ENCODE data around the gene SNX1. TPM values are rescaled to one million over a fixed set of nuclear protein-coding genes. Genes with fewer than 3 reads are reported as not detected.

Gene SNX1
- total and polyA plus RNA-seq, 2 of the 8 experiments (the other 6 are each of a cell fraction or from before 2014, with no cell fraction given) = 27.9 to 59.8 TPM

DNA sequence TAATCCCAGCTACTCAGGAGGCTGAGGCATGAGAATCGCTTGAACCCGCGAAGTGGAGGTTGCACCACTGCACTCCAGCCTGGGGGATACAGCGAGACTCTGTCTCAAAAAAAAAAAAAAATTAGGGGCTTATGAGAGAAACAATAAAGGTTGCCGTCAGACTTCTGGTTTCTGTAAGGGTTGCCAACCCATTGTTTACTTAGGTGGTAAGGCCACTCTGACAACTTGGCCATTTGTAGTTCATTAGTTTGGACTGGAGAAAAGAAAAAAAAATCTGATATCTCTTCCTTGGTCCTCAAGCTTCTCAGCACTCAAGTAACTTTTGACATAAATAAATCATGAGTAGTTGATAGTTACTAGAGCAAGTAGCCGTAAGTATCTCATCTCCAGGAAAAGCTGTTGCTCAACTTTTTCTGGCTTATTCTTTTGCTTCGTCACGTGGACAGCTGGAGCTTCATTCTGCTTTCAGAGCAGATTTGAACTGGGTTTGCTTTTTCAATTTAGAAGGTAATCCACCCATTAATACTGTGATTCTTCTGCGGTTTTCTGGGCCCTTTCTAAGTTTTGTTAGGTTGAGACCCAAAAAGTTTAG is 9.4 kb downstream of the SNX1 start:
- H3K23me2 ChIP-seq (ENCODE audit: low read depth, low read length) = no peaks in the 10 kb centered on the region
- H3K9me3 ChIP-seq (ENCODE audit: insufficient read depth in 2 of 2, low read depth in 1 of 2, low read length in 1 of 2) = no peaks in the 10 kb centered on the region
- no peak overlapping the region for H4K8ac ChIP-seq (ENCODE audit: extremely low read depth, insufficient read depth, low read length)
- peaks cover 0 to 49% of the 10 kb centered on the region in 2 experiments; a peak in 2 of 4 replicates for H3K79me2 ChIP-seq (ENCODE audit: control insufficient read depth in 1 of 2, insufficient read depth in 2 of 2, low read length in 2 of 2)
- H3K4me3 ChIP-seq (ENCODE audit: extremely low read depth in 1 of 4, insufficient read depth in 2 of 4, low read depth in 3 of 4, low read length in 4 of 4) = no peak overlapping the region
- H2BK12ac ChIP-seq (ENCODE audit: low read depth, low read length) = no peak overlapping the region
- H3K4ac ChIP-seq (replicated peaks; ENCODE audit: insufficient read length, low read depth, low read length) = no peak overlapping the region
- H3K36me3 ChIP-seq (ENCODE audit: control insufficient read depth in 2 of 4, insufficient read depth in 4 of 4, low read length in 3 of 4) = no peaks in the 10 kb centered on the region
- H4K91ac ChIP-seq (replicated peaks; ENCODE audit: insufficient read length, low read length) = no peak overlapping the region
- POLR2A ChIA-PET (ENCODE audit: partially characterized antibody) = interaction anchor here (0.6 to 1.4 kb wide), 4 partner anchors 9 to 605 kb away, joined by 3 to 7 read pairs (median 3); no protein-coding TSS in a partner anchor
- no peak overlapping the region for H2BK120ac ChIP-seq (replicated peaks; ENCODE audit: low read depth, low read length)
- H4K20me1 ChIP-seq (replicated peaks in 1 of 2; ENCODE audit: control insufficient read depth in 1 of 2, insufficient read depth in 2 of 2, low read length in 2 of 2) = no peaks in the 10 kb centered on the region
- no peak overlapping the region for H2BK20ac ChIP-seq (ENCODE audit: low read length)
- WGBS, 2 experiments (ENCODE audit: extremely low coverage in 1 of 2, insufficient coverage in 1 of 2, insufficient read length in 1 of 2, insufficient replicate concordance in 2 of 2, low coverage in 1 of 2, low lambda C conversion rate in 2 of 2, missing lambda C conversion rate in 1 of 2) = 94% methylated on average over 9 of the region's 9 CpGs; no CpG with 5 or more reads in 1 of the 2 experiments
- H3K23ac ChIP-seq (ENCODE audit: insufficient read length) = no peak overlapping the region
- DNase-seq (ENCODE audit: low read depth in 1 of 2, low spot score in 2 of 2) = no peak
- no peak overlapping the region for H2BK15ac ChIP-seq (ENCODE audit: low read length)
- H2AFZ ChIP-seq (ENCODE audit: low read length) = no peak overlapping the region
- H3K27me3 ChIP-seq (replicated peaks in 1 of 4; ENCODE audit: control insufficient read depth in 3 of 4, extremely low read depth in 1 of 4, insufficient read depth in 3 of 4, low read length in 3 of 4) = peaks cover 0 to 1% (median 0%) of the 10 kb centered on the region in 4 experiments; a peak in 1 of 7 replicates
- H3K4me2 ChIP-seq (ENCODE audit: insufficient read depth in 1 of 2, low read depth in 2 of 2, low read length in 2 of 2) = no peak overlapping the region
- H3K14ac ChIP-seq (ENCODE audit: insufficient read length) = no peak overlapping the region
- no peak overlapping the region for H4K5ac ChIP-seq (ENCODE audit: insufficient read length, low read depth, low read length)
- no peak overlapping the region for H2BK5ac ChIP-seq (ENCODE audit: low read depth, low read length)
- H3K27ac ChIP-seq (ENCODE audit: low read depth, low read length) = no peak overlapping the region
- FAIRE-seq = no peak
- H3K79me1 ChIP-seq (ENCODE audit: low read depth, low read length) = no peaks in the 10 kb centered on the region; the same call in 1 of the 2 replicates
- CTCF ChIA-PET (ENCODE audit: partially characterized antibody) = interaction anchor here (0.6 to 0.8 kb wide), 4 partner anchors 36 to 612 kb away, joined by 3 to 4 read pairs (median 4); no protein-coding TSS in a partner anchor
- H3K4me1 ChIP-seq (replicated peaks in 1 of 4; ENCODE audit: control insufficient read depth in 3 of 4, insufficient read depth in 4 of 4, low read length in 3 of 4) = no peaks in the 10 kb centered on the region
- H3K9ac ChIP-seq (replicated peaks in 1 of 4; ENCODE audit: extremely low read depth in 1 of 4, low read depth in 3 of 4, low read length in 3 of 4) = no peak overlapping the region
- no peak overlapping the region for H2AK5ac ChIP-seq (ENCODE audit: low read depth, low read length)
- no peak overlapping the region for H3K56ac ChIP-seq (replicated peaks; ENCODE audit: insufficient read length, low read depth, low read length)
- H3K18ac ChIP-seq (ENCODE audit: extremely low read depth, low read length) = no peak overlapping the region
- TF ChIP-seq USF2 (IDR thresholded peaks at IDR 0.05; ENCODE audit: low read length) = no peak
- TF ChIP-seq CTCF (IDR thresholded peaks at IDR 0.05; ENCODE audit: control extremely low read depth in 1 of 3, insufficient read depth in 1 of 3, low read depth in 1 of 3, low read length in 3 of 3) = no peak
- no peak for TF ChIP-seq TEAD4 (IDR thresholded peaks at IDR 0.05; ENCODE audit: low read depth, low read length)
- no peak for TF ChIP-seq TAF1 (IDR thresholded peaks at IDR 0.05; ENCODE audit: low read depth, low read length)
- no peak for TF ChIP-seq KDM4A (IDR thresholded peaks at IDR 0.05; ENCODE audit: low read depth, low read length, severe bottlenecking)
- no peak for TF ChIP-seq PHF8 (conservative IDR thresholded peaks at IDR 0.05; ENCODE audit: low read depth, low read length)
- no peak for TF ChIP-seq TBP (IDR thresholded peaks at IDR 0.05; ENCODE audit: low read depth, low read length)
- TF ChIP-seq, protein P1, sequence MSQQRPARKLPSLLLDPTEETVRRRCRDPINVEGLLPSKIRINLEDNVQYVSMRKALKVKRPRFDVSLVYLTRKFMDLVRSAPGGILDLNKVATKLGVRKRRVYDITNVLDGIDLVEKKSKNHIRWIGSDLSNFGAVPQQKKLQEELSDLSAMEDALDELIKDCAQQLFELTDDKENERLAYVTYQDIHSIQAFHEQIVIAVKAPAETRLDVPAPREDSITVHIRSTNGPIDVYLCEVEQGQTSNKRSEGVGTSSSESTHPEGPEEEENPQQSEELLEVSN (IDR thresholded peaks at IDR 0.05) = no peak

Measured in H1 (cell line).